HEK293 (cell line): ENCODE data around the gene ACAP2.
"Not testable (repeated sequence)": the region's sequence is repeated elsewhere in the genome, so short reads cannot be mapped to it uniquely, and the experiment has no call there.

ENCODE experiments used
- CTCF ChIA-PET: fragments of 350-600 bp; formaldehyde crosslinking; extraction: SDS; loops from one replicate; lab custom pipeline; 2021; ENCODE audit warnings: antibody characterized with exemption; lab: Yijun Ruan, JAX
- POLR2A ChIA-PET: fragments of 300-600 bp; formaldehyde crosslinking; extraction: SDS; loops from one replicate; lab custom pipeline; 2020; ENCODE audit warnings: antibody characterized with exemption, inconsistent platforms; lab: Yijun Ruan, JAX
- H3K27ac ChIP-seq: fragments of 200-500 bp; sonication (Bioruptor generic); 2 replicates; pipeline ENCODE4 v1.5.1; 2014; ENCODE audit warnings: low read depth, low read length, control low read depth, inconsistent platforms; ENCODE audit errors: extremely low read depth
- H3K36me3 ChIP-seq, 2 experiments: fragments of 200-500 bp in 1 of 2; sonication (Bioruptor generic) in 1 of 2; 1 replicate in 1 of 2; 2 replicates in 1 of 2; pipeline ENCODE4 v1.5.1; 2014 to 2017; ENCODE audit warnings: inconsistent platforms in 2 of 2, low read length in 2 of 2; ENCODE audit not compliant: control insufficient read depth in 2 of 2, insufficient read depth in 1 of 2
- H3K4me1 ChIP-seq: fragments of 200-500 bp; sonication (Bioruptor generic); 2 replicates; pipeline ENCODE4 v1.5.1; 2014; ENCODE audit warnings: mild to moderate bottlenecking, low read length, inconsistent platforms; ENCODE audit not compliant: control insufficient read depth, insufficient read depth
- H3K4me3 ChIP-seq: 2 replicates; pipeline ENCODE4 v1.5.1; 2011; ENCODE audit warnings: low read depth, mild to moderate bottlenecking, control low read depth, low read length, moderate library complexity
- H3K9me3 ChIP-seq: fragments of 200-500 bp; sonication (Bioruptor generic); 2 replicates; pipeline ENCODE4 v1.5.1; 2014; ENCODE audit warnings: low read depth, low read length, inconsistent platforms; ENCODE audit not compliant: control insufficient read depth, insufficient read depth
- SCRT2 ChIP-seq: fragments of 450-650 bp; formaldehyde crosslinking; IDR thresholded peaks from 2 replicates; pipeline ENCODE4 v1.5.1; 2016; ENCODE audit warnings: missing biosample characterization, missing genetic modification characterization
- ZBTB17 ChIP-seq: fragments of 450-650 bp; formaldehyde crosslinking; IDR thresholded peaks from 2 replicates; pipeline ENCODE4 v1.5.1; 2016; ENCODE audit warnings: missing biosample characterization, missing genetic modification characterization
- ZEB2 ChIP-seq: fragments of 450-650 bp; formaldehyde crosslinking; IDR thresholded peaks from 2 replicates; pipeline ENCODE4 v1.5.1; 2016; ENCODE audit warnings: missing biosample characterization, missing genetic modification characterization
- ZNF146 ChIP-seq: fragments of 450-650 bp; formaldehyde crosslinking; IDR thresholded peaks from 2 replicates; pipeline ENCODE4 v1.5.1; 2016; ENCODE audit warnings: missing biosample characterization, missing genetic modification characterization
- ZNF174 ChIP-seq: fragments of 450-650 bp; formaldehyde crosslinking; IDR thresholded peaks from 2 replicates; pipeline ENCODE4 v1.5.0; 2017; ENCODE audit warnings: missing biosample characterization, mild to moderate bottlenecking, missing genetic modification characterization
- ZNF510 ChIP-seq: fragments of 450-650 bp; formaldehyde crosslinking; IDR thresholded peaks from 2 replicates; pipeline ENCODE4 v1.5.1; 2018; ENCODE audit warnings: mild to moderate bottlenecking, missing genetic modification characterization, missing biosample characterization; ENCODE audit not compliant: insufficient replicate concordance
- ZNF580 ChIP-seq: fragments of 450-650 bp; formaldehyde crosslinking; IDR thresholded peaks from 2 replicates; pipeline ENCODE4 v1.5.1; 2016; ENCODE audit warnings: missing biosample characterization, missing genetic modification characterization
- ZNF596 ChIP-seq: fragments of 450-650 bp; IDR thresholded peaks from 2 replicates; pipeline ENCODE4 v1.5.0; 2018; ENCODE audit warnings: missing biosample characterization, mild to moderate bottlenecking, missing genetic modification characterization, moderate library complexity
- ZNF600 ChIP-seq: fragments of 450-650 bp; formaldehyde crosslinking; IDR thresholded peaks from 2 replicates; pipeline ENCODE4 v1.5.1; 2016; ENCODE audit warnings: missing biosample characterization, missing genetic modification characterization

Gene ACAP2

GRCh38 chr3:195365371-195365770 lies 77.4 kb downstream of the ACAP2 start:
- POLR2A ChIA-PET, result no interaction called here
- TF ChIP-seq ZNF174 (tag by site-specific recombination), result no peak
- no peak for TF ChIP-seq ZNF510 (tag by site-specific recombination)
- Histone ChIP-seq H3K27ac (no peak overlapping the region), H3K4me3 (no peak overlapping the region), H3K4me1 (no peaks in the 10 kb centered on the region), H3K36me3 (no peaks in the 10 kb centered on the region), H3K9me3 (no peaks in the 10 kb centered on the region)
- CTCF ChIA-PET, result no interaction called here

- H3K27ac ChIP-seq, H3K4me3 ChIP-seq, H3K4me1 ChIP-seq, H3K36me3 ChIP-seq, POLR2A ChIA-PET, CTCF ChIA-PET, H3K9me3 ChIP-seq: not testable (repeated sequence)
These were observed 85.0 kb downstream of the ACAP2 start for GRCh38 chr3:195357797-195358196.

GRCh38 chr3:195356151-195357086 lies 86.4 kb downstream of the ACAP2 start:
- peak; percentile 61; the same call in 1 of the 2 replicates for TF ChIP-seq ZNF600 (tag by site-specific recombination)
- TF ChIP-seq ZNF596 (tag by site-specific recombination), result no peak
- Histone ChIP-seq H3K4me1 (no peaks in the 10 kb centered on the region), H3K36me3 (peaks cover 0 to 5% of the 10 kb centered on the region in 2 experiments; a peak in 1 of 3 replicates), H3K4me3 (no peak overlapping the region), H3K27ac (no peak overlapping the region), H3K9me3 (no peaks in the 10 kb centered on the region)
- ChIA-PET POLR2A (no interaction called here), CTCF (interaction anchor here (0.6 kb wide), 2 partner anchors 8 to 171 kb away, joined by 3 to 7 read pairs; no protein-coding TSS in a partner anchor)

GRCh38 chr3:195354009-195354408 lies 88.8 kb downstream of the ACAP2 start:
- H3K9me3 ChIP-seq, H3K27ac ChIP-seq: not testable (repeated sequence)
- TF ChIP-seq ZNF146 (tag by site-specific recombination) (peak; percentile 89), ZNF580 (tag by site-specific recombination) (0 out of 2 replicates have a peak, but pooled peaks have one; percentile 37)
- TF ChIP-seq, all 188 proteins: peak for 2; not testable (repeated sequence) for 186
- H3K4me1 ChIP-seq, H3K36me3 ChIP-seq, H3K4me3 ChIP-seq, POLR2A ChIA-PET: not testable (repeated sequence)
- CTCF ChIA-PET, result interaction anchor here (0.6 kb wide), 1 partner anchor 83 kb away, joined by 7 read pairs; no protein-coding TSS in a partner anchor

- CTCF ChIA-PET, result interaction anchor here (0.6 kb wide), 1 partner anchor 79 kb away, joined by 3 read pairs; no protein-coding TSS in a partner anchor
- H3K4me1 ChIP-seq, result no peaks in the 10 kb centered on the region
- no peak overlapping the region for H3K4me3 ChIP-seq
- no peaks in the 10 kb centered on the region for H3K9me3 ChIP-seq
- H3K27ac ChIP-seq, result no peak overlapping the region
- POLR2A ChIA-PET, result no interaction called here
- TF ChIP-seq ZNF596 (tag by site-specific recombination) (no peak), SCRT2 (tag by site-specific recombination) (peak; percentile 73), ZBTB17 (peak; percentile 86), ZEB2 (tag by site-specific recombination) (peak; percentile 41; the same call in 1 of the 2 replicates)
- H3K36me3 ChIP-seq, result peaks cover 0 to 5% of the 10 kb centered on the region in 2 experiments; a peak in 1 of 3 replicates
These were observed 89.8 kb downstream of the ACAP2 start for GRCh38 chr3:195352895-195353488.
